ENCODE measurements around the gene SNX9.

DNA sequence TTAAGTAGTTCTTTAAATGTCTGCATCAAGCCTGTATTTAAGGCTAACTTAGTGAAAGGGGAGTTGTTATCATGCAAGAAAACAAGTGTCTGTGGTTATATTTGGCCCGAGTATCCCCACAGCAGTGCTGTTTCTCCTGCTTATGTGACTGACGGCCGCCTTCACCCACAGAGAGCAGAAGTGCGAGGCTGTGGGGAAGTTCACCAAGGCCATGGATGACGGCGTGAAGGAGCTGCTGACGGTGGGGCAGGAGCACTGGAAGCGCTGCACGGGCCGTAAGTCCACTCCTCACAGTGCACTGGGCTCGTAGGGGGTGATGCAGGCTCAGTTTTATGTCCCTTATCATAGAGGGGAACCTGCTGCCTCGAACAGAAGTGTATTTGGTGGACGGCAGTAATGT lies 105.4 kb downstream of the SNX9 start:
- TF ChIP-seq POLR2AphosphoS2 (conservative IDR thresholded peaks at IDR 0.05; ENCODE audit: low read length) = no peak
- TF ChIP-seq, protein P1, sequence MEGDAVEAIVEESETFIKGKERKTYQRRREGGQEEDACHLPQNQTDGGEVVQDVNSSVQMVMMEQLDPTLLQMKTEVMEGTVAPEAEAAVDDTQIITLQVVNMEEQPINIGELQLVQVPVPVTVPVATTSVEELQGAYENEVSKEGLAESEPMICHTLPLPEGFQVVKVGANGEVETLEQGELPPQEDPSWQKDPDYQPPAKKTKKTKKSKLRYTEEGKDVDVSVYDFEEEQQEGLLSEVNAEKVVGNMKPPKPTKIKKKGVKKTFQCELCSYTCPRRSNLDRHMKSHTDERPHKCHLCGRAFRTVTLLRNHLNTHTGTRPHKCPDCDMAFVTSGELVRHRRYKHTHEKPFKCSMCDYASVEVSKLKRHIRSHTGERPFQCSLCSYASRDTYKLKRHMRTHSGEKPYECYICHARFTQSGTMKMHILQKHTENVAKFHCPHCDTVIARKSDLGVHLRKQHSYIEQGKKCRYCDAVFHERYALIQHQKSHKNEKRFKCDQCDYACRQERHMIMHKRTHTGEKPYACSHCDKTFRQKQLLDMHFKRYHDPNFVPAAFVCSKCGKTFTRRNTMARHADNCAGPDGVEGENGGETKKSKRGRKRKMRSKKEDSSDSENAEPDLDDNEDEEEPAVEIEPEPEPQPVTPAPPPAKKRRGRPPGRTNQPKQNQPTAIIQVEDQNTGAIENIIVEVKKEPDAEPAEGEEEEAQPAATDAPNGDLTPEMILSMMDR (IDR thresholded peaks at IDR 0.05) = no peak

Measured in A549 (cell line).